ENCODE results near the gene CRTC2.
A peak's percentile ranks its signal among the peaks of the same experiment; 100 is the strongest.

- TF ChIP-seq CTCF (IDR thresholded peaks at IDR 0.05) (peak; percentile 67 to 100 (median 90)), POLR2A (IDR thresholded peaks at IDR 0.05) (peak in 1 of 2 donors; percentile 2)
Measured at GRCh38 chr1:153946622-153947241, 11.7 kb downstream of the CRTC2 start, which contains the start of gene DENND4B.
